HEK293T (cell line): ENCODE results near the gene RLF.

Experiments used
- CTCF ChIA-PET: fragments of 350-600 bp; formaldehyde crosslinking; extraction: SDS; loops from one replicate; lab custom pipeline; 2021; ENCODE audit warnings: antibody characterized with exemption, inconsistent platforms; lab: Yijun Ruan, JAX
- POLR2A ChIA-PET: fragments of 350-600 bp; formaldehyde crosslinking; extraction: SDS; loops from one replicate; lab custom pipeline; 2020; ENCODE audit warnings: antibody characterized with exemption, inconsistent platforms; lab: Yijun Ruan, JAX
- DNase-seq: peaks from one replicate; pipeline ENCODE4 v3.0.0; 2012; ENCODE audit warnings: mixed read lengths; ENCODE audit errors: extremely low spot score
- ARNT ChIP-seq: fragments of 450-650 bp; IDR thresholded peaks from 2 replicates; pipeline ENCODE4 v1.6.1; 2017; ENCODE audit warnings: mild to moderate bottlenecking
- BHLHE40 ChIP-seq: fragments of 450-650 bp; IDR thresholded peaks from 2 replicates; pipeline ENCODE4 v1.6.1; 2016; ENCODE audit warnings: mild to moderate bottlenecking, moderate library complexity, borderline replicate concordance
- CTBP1 ChIP-seq: fragments of 450-650 bp; IDR thresholded peaks from 2 replicates; pipeline ENCODE4 v1.6.1; 2016; ENCODE audit warnings: borderline replicate concordance
- ELF4 ChIP-seq: fragments of 450-650 bp; IDR thresholded peaks from 2 replicates; pipeline ENCODE4 v1.6.1; 2017; ENCODE audit warnings: antibody characterized with exemption
- FOXA1 ChIP-seq: fragments of 450-650 bp; IDR thresholded peaks from 2 replicates; pipeline ENCODE4 v1.6.1; 2016; ENCODE audit warnings: mild to moderate bottlenecking
- FOXK2 ChIP-seq: fragments of 450-650 bp; IDR thresholded peaks from 2 replicates; pipeline ENCODE4 v1.6.1; 2016; ENCODE audit warnings: mild to moderate bottlenecking
- FOXM1 ChIP-seq: fragments of 450-650 bp; IDR thresholded peaks from 2 replicates; pipeline ENCODE4 v1.6.1; 2017; ENCODE audit warnings: mild to moderate bottlenecking, borderline replicate concordance
- HDGF ChIP-seq: fragments of 450-650 bp; IDR thresholded peaks from 2 replicates; pipeline ENCODE4 v1.6.1; 2017; ENCODE audit warnings: antibody characterized with exemption, borderline replicate concordance
- L3MBTL2 ChIP-seq: fragments of 450-650 bp; conservative IDR thresholded peaks from 2 replicates; pipeline ENCODE4 v1.6.1; 2016; ENCODE audit warnings: mild to moderate bottlenecking
- LEF1 ChIP-seq: fragments of 450-650 bp; IDR thresholded peaks from 2 replicates; pipeline ENCODE4 v1.6.1; 2017; ENCODE audit warnings: mild to moderate bottlenecking, borderline replicate concordance
- NFRKB ChIP-seq: fragments of 450-650 bp; IDR thresholded peaks from 2 replicates; pipeline ENCODE4 v1.6.1; 2016; ENCODE audit warnings: mild to moderate bottlenecking, moderate library complexity
- PKNOX1 ChIP-seq: fragments of 450-650 bp; IDR thresholded peaks from 2 replicates; pipeline ENCODE4 v1.6.1; 2016
- SP1 ChIP-seq: fragments of 450-650 bp; IDR thresholded peaks from 2 replicates; pipeline ENCODE4 v1.6.1; 2017
- SUZ12 ChIP-seq: fragments of 450-650 bp; IDR thresholded peaks from 2 replicates; pipeline ENCODE4 v1.6.1; 2016; ENCODE audit warnings: mild to moderate bottlenecking
- TARDBP ChIP-seq: fragments of 450-650 bp; IDR thresholded peaks from 2 replicates; pipeline ENCODE4 v1.6.1; 2016
- ZNF384 ChIP-seq: fragments of 450-650 bp; IDR thresholded peaks from 2 replicates; pipeline ENCODE4 v1.6.1; 2016

Gene RLF

GRCh38 chr1:40161125-40161887 lies at the start of gene RLF:
Gene RLF, plus strand, starts transcription at chr1:40161387. Its CDS starts 13 bp downstream, at chr1:40161400.
- 0 out of 2 replicates have a peak, but pooled peaks have one; percentile 39 for TF ChIP-seq L3MBTL2
- no peak for TF ChIP-seq LEF1
- peak; percentile 33; the same call in 1 of the 2 replicates for TF ChIP-seq NFRKB
- TF ChIP-seq ARNT, result peak; percentile 76
- TF ChIP-seq PKNOX1, result peak; percentile 26; the same call in 1 of the 2 replicates
- TF ChIP-seq ELF4, result peak; percentile 12; the same call in 1 of the 2 replicates
- no peak for TF ChIP-seq CTBP1
- peak; percentile 63; the same call in 1 of the 2 replicates for TF ChIP-seq HDGF
- POLR2A ChIA-PET, result interaction anchor here (0.7 to 2.1 kb wide), 3 partner anchors 9 to 12 kb away, joined by 3 to 11 read pairs (median 6); no protein-coding TSS in a partner anchor
- CTCF ChIA-PET, result interaction anchor here (0.5 to 1.2 kb wide), 5 partner anchors 11 to 516 kb away, joined by 3 to 5 read pairs (median 3); no protein-coding TSS in a partner anchor
- peak; percentile 94 for DNase-seq

- POLR2A ChIA-PET, result no interaction called here
Measured at GRCh38 chr1:40114400-40114799, 46.8 kb upstream of the RLF start.

GRCh38 chr1:40120128-40120527 lies 41.1 kb upstream of the RLF start:
- ChIA-PET CTCF (interaction anchor here (0.6 to 0.9 kb wide), 2 partner anchors 24 to 33 kb away, joined by 3 to 4 read pairs; no protein-coding TSS in a partner anchor), POLR2A (no interaction called here)
- no peak for TF ChIP-seq CTBP1
- TF ChIP-seq PKNOX1, result no peak
- TF ChIP-seq HDGF, result no peak
- no peak for TF ChIP-seq NFRKB
- no peak for TF ChIP-seq ARNT
- TF ChIP-seq FOXK2, result no peak
- no peak for TF ChIP-seq SUZ12
- no peak for TF ChIP-seq ELF4
- TF ChIP-seq FOXM1, result no peak
- no peak for TF ChIP-seq LEF1
- no peak for TF ChIP-seq TARDBP
- no peak for TF ChIP-seq BHLHE40
- no peak for TF ChIP-seq FOXA1
- TF ChIP-seq SP1, result no peak
- TF ChIP-seq L3MBTL2, result no peak
- no peak for TF ChIP-seq ZNF384
- DNase-seq, result no peak

More at GRCh38 chr1:40114400-40114799, 46.8 kb upstream of the RLF start:
- no peak for TF ChIP-seq SP1
- no peak for TF ChIP-seq CTBP1
- TF ChIP-seq TARDBP, result no peak
- TF ChIP-seq L3MBTL2, result no peak
- TF ChIP-seq SUZ12, result no peak
- no peak for TF ChIP-seq ELF4
- TF ChIP-seq PKNOX1, result no peak
- DNase-seq, result no peak
- CTCF ChIA-PET, result no interaction called here

- ChIA-PET POLR2A (no interaction called here), CTCF (no interaction called here)
- DNase-seq, result no peak
- TF ChIP-seq L3MBTL2, result no peak
- TF ChIP-seq HDGF, result no peak
- TF ChIP-seq SUZ12, result no peak
- no peak for TF ChIP-seq FOXM1
- TF ChIP-seq FOXK2, result no peak
- no peak for TF ChIP-seq ZNF384
- TF ChIP-seq ELF4, result no peak
- no peak for TF ChIP-seq LEF1
- no peak for TF ChIP-seq SP1
Measured at GRCh38 chr1:40122855-40123254, 38.3 kb upstream of the RLF start.

- TF ChIP-seq TARDBP (no peak), ELF4 (no peak), SP1 (no peak), PKNOX1 (no peak), LEF1 (no peak), BHLHE40 (no peak), FOXA1 (no peak), FOXM1 (no peak), CTBP1 (no peak), ARNT (no peak), HDGF (no peak), FOXK2 (no peak)
- POLR2A ChIA-PET, result no interaction called here
- DNase-seq, result no peak
- CTCF ChIA-PET, result no interaction called here
Measured at GRCh38 chr1:40130892-40131291, 30.3 kb upstream of the RLF start.
